AG04450 (cell line): ENCODE data around the gene CACNA1G. TPM values are rescaled to one million over a fixed set of nuclear protein-coding genes. Genes with fewer than 3 reads are reported as not detected.
A peak's percentile ranks its signal among the peaks of the same experiment; 100 is the strongest.

Experiments
- CTCF ChIA-PET: fragments of 300-600, 350-600 bp; formaldehyde crosslinking; extraction: SDS; loops from one replicate; lab custom pipeline; 2022; ENCODE audit warnings: antibody characterized with exemption, inconsistent platforms; lab: Charles Lee
- POLR2A ChIA-PET: fragments of 350-600 bp; formaldehyde crosslinking; extraction: SDS; loops from one replicate; lab custom pipeline; 2021; ENCODE audit warnings: antibody characterized with exemption, inconsistent platforms; lab: Yijun Ruan, JAX
- DNase-seq: peaks from one replicate; pipeline ENCODE4 v3.0.0-alpha.2; 2011; ENCODE audit warnings: low read depth, low spot score
- H3K27ac ChIP-seq: one replicate; pipeline ENCODE4 v1.5.1; 2012; ENCODE audit warnings: low read depth, low read length, control low read depth
- H3K27me3 ChIP-seq: one replicate; pipeline ENCODE4 v1.6.0; 2012; ENCODE audit warnings: low read length; ENCODE audit not compliant: control insufficient read depth, insufficient read depth
- H3K4me3 ChIP-seq: 2 replicates; pipeline ENCODE4 v1.5.1; 2011; ENCODE audit warnings: mild to moderate bottlenecking, low read depth, low read length, control low read depth
- H3K9me3 ChIP-seq: 2 replicates; pipeline ENCODE4 v1.5.1; 2012; ENCODE audit warnings: low read length; ENCODE audit not compliant: control insufficient read depth, insufficient read depth
- polyA plus RNA-seq: library from polyadenylated mRNA; depleted of rRNA; stranded (reverse); fragments of >200 nt; gene quantifications from 2 replicates; pipeline ENCODE4 v1.2.3, GENCODE V29; 2011
- TF ChIP-seq, protein P1 (sequence below): IDR thresholded peaks from 2 replicates; pipeline ENCODE4 v1.5.1; 2011; ENCODE audit warnings: low read depth, low read length, control low read depth, inconsistent platforms

Gene CACNA1G
- polyA plus RNA-seq, 1 experiment, result 0.05 TPM

DNA sequence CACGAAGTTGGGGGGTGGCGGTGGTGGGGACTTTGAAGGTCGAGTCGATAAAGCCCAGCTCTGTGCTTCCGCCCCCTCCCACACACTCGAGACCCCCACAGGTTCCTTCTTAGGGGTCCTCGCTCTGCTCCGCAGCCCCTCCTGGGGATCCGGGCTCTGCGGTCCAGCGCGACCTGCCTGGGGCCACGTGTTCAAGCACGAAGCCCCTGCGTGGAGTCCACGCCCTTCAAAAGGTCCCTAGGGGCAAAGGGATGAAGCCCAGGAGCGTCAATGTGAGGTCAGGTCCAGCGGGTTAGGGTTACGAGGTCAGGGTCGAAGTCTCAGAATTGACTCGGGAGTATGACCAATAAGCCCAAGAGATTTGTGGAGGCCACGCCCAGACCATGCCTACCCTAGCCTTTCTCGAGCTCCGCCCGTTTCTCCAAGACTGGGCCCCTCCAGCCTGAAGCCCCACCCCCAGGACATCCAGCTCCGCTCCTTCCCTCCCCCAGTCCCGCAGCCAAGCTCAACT is 786 bp upstream of the CACNA1G start:
- TF ChIP-seq, protein P1, sequence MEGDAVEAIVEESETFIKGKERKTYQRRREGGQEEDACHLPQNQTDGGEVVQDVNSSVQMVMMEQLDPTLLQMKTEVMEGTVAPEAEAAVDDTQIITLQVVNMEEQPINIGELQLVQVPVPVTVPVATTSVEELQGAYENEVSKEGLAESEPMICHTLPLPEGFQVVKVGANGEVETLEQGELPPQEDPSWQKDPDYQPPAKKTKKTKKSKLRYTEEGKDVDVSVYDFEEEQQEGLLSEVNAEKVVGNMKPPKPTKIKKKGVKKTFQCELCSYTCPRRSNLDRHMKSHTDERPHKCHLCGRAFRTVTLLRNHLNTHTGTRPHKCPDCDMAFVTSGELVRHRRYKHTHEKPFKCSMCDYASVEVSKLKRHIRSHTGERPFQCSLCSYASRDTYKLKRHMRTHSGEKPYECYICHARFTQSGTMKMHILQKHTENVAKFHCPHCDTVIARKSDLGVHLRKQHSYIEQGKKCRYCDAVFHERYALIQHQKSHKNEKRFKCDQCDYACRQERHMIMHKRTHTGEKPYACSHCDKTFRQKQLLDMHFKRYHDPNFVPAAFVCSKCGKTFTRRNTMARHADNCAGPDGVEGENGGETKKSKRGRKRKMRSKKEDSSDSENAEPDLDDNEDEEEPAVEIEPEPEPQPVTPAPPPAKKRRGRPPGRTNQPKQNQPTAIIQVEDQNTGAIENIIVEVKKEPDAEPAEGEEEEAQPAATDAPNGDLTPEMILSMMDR, result no peak
- H3K9me3 ChIP-seq, result no peaks in the 10 kb centered on the region; the same call in 1 of the 2 replicates
- ChIA-PET POLR2A (interaction anchor here (0.9 to 1.0 kb wide), 2 partner anchors 9 to 79 kb away, joined by 3 to 6 read pairs; no protein-coding TSS in a partner anchor), CTCF (interaction anchor here (0.8 to 1.9 kb wide), 2 partner anchors 9 to 135 kb away, joined by 4 to 19 read pairs; no protein-coding TSS in a partner anchor)
- H3K27ac ChIP-seq, result no peak overlapping the region
- peak overlapping the region; percentile 47 for H3K4me3 ChIP-seq
- peaks cover 62% of the 10 kb centered on the region for H3K27me3 ChIP-seq
- no peak for DNase-seq

DNA sequence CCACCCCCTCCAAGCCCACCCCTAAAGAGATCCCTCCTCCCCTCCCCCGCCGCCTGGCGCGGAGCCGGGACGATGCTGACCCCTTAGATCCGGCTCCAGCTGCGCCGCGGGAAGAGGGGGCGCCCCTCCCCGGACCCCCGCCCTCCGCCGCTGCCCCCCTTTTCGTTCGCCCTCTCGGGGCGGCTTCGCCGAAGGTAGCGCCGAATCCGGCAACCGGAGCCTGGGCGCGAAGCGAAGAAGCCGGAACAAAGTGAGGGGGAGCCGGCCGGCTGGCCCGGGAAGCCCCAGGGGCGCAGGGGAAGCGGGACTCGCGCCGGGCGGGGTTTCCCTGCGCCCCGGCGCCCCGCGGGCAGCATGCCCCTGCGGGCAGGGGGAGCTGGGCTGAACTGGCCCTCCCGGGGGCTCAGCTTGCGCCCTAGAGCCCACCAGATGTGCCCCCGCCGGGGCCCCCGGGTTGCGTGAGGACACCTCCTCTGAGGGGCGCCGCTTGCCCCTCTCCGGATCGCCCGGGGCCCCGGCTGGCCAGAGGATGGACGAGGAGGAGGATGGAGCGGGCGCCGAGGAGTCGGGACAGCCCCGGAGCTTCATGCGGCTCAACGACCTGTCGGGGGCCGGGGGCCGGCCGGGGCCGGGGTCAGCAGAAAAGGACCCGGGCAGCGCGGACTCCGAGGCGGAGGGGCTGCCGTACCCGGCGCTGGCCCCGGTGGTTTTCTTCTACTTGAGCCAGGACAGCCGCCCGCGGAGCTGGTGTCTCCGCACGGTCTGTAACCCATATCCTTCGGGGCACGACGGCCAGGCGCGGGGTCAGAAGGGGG is 623 bp downstream of the CACNA1G start:
- DNase-seq, result no peak
- Histone ChIP-seq H3K27me3 (peaks cover 71% of the 10 kb centered on the region), H3K9me3 (no peaks in the 10 kb centered on the region; the same call in 1 of the 2 replicates), H3K4me3 (peak overlapping the region; percentile 46), H3K27ac (no peak overlapping the region)
- POLR2A ChIA-PET, result interaction anchor here (0.6 to 1.0 kb wide), 2 partner anchors 78 to 133 kb away, joined by 3 read pairs; no protein-coding TSS in a partner anchor
- CTCF ChIA-PET, result interaction anchor here (1.5 to 2.5 kb wide), 2 partner anchors 10 to 165 kb away, joined by 4 to 13 read pairs; no protein-coding TSS in a partner anchor
- TF ChIP-seq, protein P1, result no peak

DNA sequence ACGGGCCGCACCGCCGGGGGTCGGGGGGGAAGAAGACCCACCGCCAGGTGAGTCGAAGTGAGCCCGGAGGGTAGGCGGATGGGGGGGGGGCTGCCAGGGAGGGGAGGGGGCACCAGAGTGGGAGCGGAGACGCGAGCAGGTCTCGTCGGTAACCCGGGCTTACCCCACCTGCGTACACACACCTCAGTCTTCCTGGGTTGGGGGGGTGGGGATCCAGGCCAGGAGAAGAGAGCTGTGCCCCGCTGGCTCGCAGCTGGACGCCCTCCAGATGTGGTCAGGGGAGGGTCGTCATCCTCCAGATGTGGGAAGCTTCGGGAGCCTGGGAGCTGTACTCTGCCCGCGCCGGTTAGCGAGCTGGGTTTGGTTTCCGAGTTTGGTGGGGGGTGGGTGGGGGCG is 1.2 kb downstream of the CACNA1G start:
- no peak overlapping the region for H3K27ac ChIP-seq
- TF ChIP-seq, protein P1, result no peak
- ChIA-PET POLR2A (no interaction called here), CTCF (interaction anchor here (1.5 to 2.5 kb wide), 2 partner anchors 11 to 164 kb away, joined by 4 to 13 read pairs; no protein-coding TSS in a partner anchor)
- no peaks in the 10 kb centered on the region; the same call in 1 of the 2 replicates for H3K9me3 ChIP-seq
- H3K27me3 ChIP-seq, result peaks cover 76% of the 10 kb centered on the region
- no peak overlapping the region for H3K4me3 ChIP-seq
- DNase-seq, result no peak

DNA sequence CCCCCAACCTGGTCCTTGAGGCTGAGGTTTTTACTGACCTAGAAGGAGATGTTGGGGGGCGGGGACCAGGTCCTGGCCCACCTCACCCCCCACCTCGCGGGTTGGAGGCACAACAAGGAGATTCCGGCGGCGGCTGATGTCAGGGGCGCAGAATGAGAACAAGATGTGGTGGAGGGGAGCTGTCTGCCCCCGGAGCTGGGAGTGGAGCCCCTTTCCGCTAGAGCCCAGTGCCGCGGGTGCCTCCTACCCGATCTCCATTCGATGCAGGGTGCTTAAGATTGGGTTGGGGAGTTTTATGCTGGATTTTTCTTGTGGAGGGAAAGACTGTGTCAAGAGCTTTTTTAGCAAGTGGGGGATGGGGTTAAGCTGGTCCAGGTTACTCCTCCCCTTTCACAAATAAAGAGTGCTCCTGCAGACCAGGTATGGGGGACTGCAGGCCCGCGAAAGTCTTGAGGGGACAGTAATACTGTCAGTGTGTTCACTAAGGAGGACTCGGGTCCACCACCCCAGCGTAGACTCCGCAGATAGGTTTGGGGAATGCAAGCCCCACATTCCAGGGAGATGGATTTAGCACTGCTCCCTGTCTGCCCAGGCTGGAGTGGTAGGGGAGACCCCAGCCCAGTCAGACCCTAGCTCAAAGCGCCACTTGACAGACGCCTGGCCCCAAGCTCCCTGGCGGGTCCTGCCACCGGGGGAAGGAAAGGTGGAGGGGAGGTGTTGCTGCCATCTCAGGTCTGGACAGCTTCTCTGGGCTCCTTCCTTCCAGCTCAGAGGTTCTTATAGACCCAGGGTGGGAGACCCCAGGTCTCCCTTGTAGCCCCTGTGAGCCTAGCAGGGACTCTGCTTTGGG is 2.0 kb downstream of the CACNA1G start:
- TF ChIP-seq, protein P1, result no peak
- DNase-seq, result no peak
- ChIA-PET POLR2A (interaction anchor here (0.7 to 0.9 kb wide), 2 partner anchors 11 to 27 kb away, joined by 3 read pairs; no protein-coding TSS in a partner anchor), CTCF (interaction anchor here (0.6 to 2.5 kb wide), 2 partner anchors 12 to 84 kb away, joined by 4 to 13 read pairs; no protein-coding TSS in a partner anchor)
- Histone ChIP-seq H3K4me3 (no peak overlapping the region), H3K27me3 (peaks cover 80% of the 10 kb centered on the region), H3K9me3 (no peaks in the 10 kb centered on the region; the same call in 1 of the 2 replicates), H3K27ac (no peak overlapping the region)
